Stimulated activated CD8-positive, alpha-beta memory T cell treated with anti-CD3 and anti-CD28 coated beads, Interleukin-15, amount 100 ng/mL, for 1 hour (primary cell): Measurements from ENCODE around the gene DGCR6.
"Not testable (repeated sequence)": the region's sequence is repeated elsewhere in the genome, so short reads cannot be mapped to it uniquely, and the experiment has no call there.

Experiments used
- DNase-seq: peaks from one replicate; pipeline ENCODE4 v3.0.0-alpha.2; 2020; ENCODE audit warnings: low read depth

DGCR6 gene

GRCh38 chr22:18931905-18932652 is 26.0 kb downstream of the DGCR6 start:
- no peak for DNase-seq

- DNase-seq = no peak
Measured at GRCh38 chr22:18933914-18934313, 27.8 kb downstream of the DGCR6 start.

GRCh38 chr22:18934688-18935087 is 28.6 kb downstream of the DGCR6 start:
- not testable (repeated sequence) for DNase-seq

GRCh38 chr22:18935889-18936529 is 29.9 kb downstream of the DGCR6 start, which contains the start of gene PRODH:
Gene PRODH (minus strand): TSS chr22:18936293. CDS start chr22:18936287, 6 bp downstream.
- no peak for DNase-seq

GRCh38 chr22:18938691-18939090 is 32.6 kb downstream of the DGCR6 start:
- not testable (repeated sequence) for DNase-seq

- not testable (repeated sequence) for DNase-seq
Measured at GRCh38 chr22:18947105-18947504, 41.0 kb downstream of the DGCR6 start.

GRCh38 chr22:18947905-18948304 is 41.8 kb downstream of the DGCR6 start:
- no peak for DNase-seq

GRCh38 chr22:18950141-18950540 is 44.0 kb downstream of the DGCR6 start:
- no peak for DNase-seq

GRCh38 chr22:18952022-18952421 is 45.9 kb downstream of the DGCR6 start:
- DNase-seq = no peak

- not testable (repeated sequence) for DNase-seq
Measured at GRCh38 chr22:18953128-18953527, 47.0 kb downstream of the DGCR6 start.

- DNase-seq = peak; percentile 32
Measured at GRCh38 chr22:18954303-18954989, 48.3 kb downstream of the DGCR6 start.

GRCh38 chr22:18954990-18955571 is 49.0 kb downstream of the DGCR6 start:
- DNase-seq = no peak

GRCh38 chr22:18955696-18956095 is 49.6 kb downstream of the DGCR6 start:
- DNase-seq = no peak

- not testable (repeated sequence) for DNase-seq
Measured at GRCh38 chr22:18956121-18956895, 50.2 kb downstream of the DGCR6 start.

- not testable (repeated sequence) for DNase-seq
Measured at GRCh38 chr22:18956956-18957355, 50.8 kb downstream of the DGCR6 start.

GRCh38 chr22:18957621-18958320 is 51.7 kb downstream of the DGCR6 start:
- DNase-seq = not testable (repeated sequence)

GRCh38 chr22:18958321-18958705 is 52.2 kb downstream of the DGCR6 start:
- DNase-seq = not testable (repeated sequence)

GRCh38 chr22:18958738-18959137 is 52.6 kb downstream of the DGCR6 start:
- DNase-seq = not testable (repeated sequence)

- DNase-seq = not testable (repeated sequence)
Measured at GRCh38 chr22:18959266-18959665, 53.1 kb downstream of the DGCR6 start.

- DNase-seq = not testable (repeated sequence)
Measured at GRCh38 chr22:18959741-18960140, 53.6 kb downstream of the DGCR6 start.
